ENCODE measurements around the gene BOK.

DNA sequence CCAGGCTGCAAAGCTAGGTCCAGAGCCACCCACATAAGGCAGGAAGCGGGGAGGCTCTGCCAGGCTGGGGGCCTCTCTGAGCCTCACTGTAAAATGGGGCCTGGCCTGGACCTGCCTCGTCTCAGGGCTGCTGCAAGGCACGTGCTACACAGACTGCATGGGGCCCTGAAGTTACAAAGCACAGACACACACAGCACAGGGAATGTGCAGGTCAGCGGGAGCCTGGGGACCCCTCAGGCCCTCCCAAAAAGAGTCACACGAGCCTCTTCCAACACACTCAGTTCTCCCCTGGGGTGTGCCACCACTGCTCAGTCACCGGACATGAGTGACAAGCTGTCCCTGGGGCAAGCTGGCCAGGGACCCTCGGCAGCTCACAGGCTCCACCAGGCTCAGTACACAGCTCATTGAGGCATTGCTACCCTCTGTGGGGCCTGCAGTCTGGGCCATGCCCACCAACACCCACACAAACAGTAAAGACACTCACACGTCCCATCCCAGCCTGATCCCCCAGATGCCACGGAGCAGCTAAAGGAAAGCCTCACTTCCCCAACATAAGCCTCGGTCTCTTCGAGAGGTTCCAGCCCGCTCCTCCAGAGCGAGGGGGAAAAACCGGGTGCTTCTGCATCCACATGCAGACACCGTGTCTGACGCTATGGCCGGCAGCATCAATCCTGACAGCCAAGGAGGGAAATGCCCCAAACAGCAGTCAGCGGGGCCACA lies 33.7 kb downstream of the BOK start:
- no peak for TF ChIP-seq POLR2A (IDR thresholded peaks at IDR 0.05; ENCODE audit: low read depth, low read length)
- TF ChIP-seq TAF1 (IDR thresholded peaks at IDR 0.05; ENCODE audit: borderline replicate concordance, low read depth, low read length), result no peak
- TF ChIP-seq POLR2AphosphoS5 (IDR thresholded peaks at IDR 0.05; ENCODE audit: low read depth, low read length), result no peak

All from GM12892 (cell line).